GM21786 (cell line): ENCODE measurements around the gene DIS3L2.
A peak's percentile ranks its signal among the peaks of the same experiment; 100 is the strongest.

ENCODE experiments used
- ATAC-seq: cut with Tn5 transposase; IDR thresholded peaks from one replicate; pipeline ENCODE4 v1.9.1; 2021; ENCODE audit not compliant: unreplicated experiment

Gene DIS3L2

GRCh38 chr2:231961349-231962166 lies at the start of gene DIS3L2:
TSS of gene DIS3L2 (plus strand) at chr2:231961713. CDS start at chr2:232014928, 53,215 bp downstream.
- peak; percentile 95 for ATAC-seq

- ATAC-seq, result no peak
Observed at GRCh38 chr2:231914077-231914690, 47.3 kb upstream of the DIS3L2 start.

- ATAC-seq, result no peak
Observed at GRCh38 chr2:231917280-231918066, 44.0 kb upstream of the DIS3L2 start.

GRCh38 chr2:231918501-231919330 lies 42.8 kb upstream of the DIS3L2 start:
- ATAC-seq, result no peak

GRCh38 chr2:231919341-231920035 lies 42.0 kb upstream of the DIS3L2 start:
- no peak for ATAC-seq

GRCh38 chr2:231920366-231920765 lies 41.1 kb upstream of the DIS3L2 start:
- no peak for ATAC-seq

- no peak for ATAC-seq
Observed at GRCh38 chr2:231920795-231921194, 40.7 kb upstream of the DIS3L2 start.

- no peak for ATAC-seq
Observed at GRCh38 chr2:231922311-231923009, 39.1 kb upstream of the DIS3L2 start.

- ATAC-seq, result no peak
Observed at GRCh38 chr2:231923010-231923344, 38.5 kb upstream of the DIS3L2 start.

GRCh38 chr2:231923951-231924888 lies 37.3 kb upstream of the DIS3L2 start:
- ATAC-seq, result no peak

GRCh38 chr2:231924889-231925275 lies 36.6 kb upstream of the DIS3L2 start:
- no peak for ATAC-seq

- ATAC-seq, result no peak
Observed at GRCh38 chr2:231925303-231926179, 36.0 kb upstream of the DIS3L2 start.

GRCh38 chr2:231926180-231926741 lies 35.3 kb upstream of the DIS3L2 start, which contains the start of gene NPPC:
TSS of gene NPPC (minus strand) at chr2:231926396. CDS start at chr2:231926249, 147 bp downstream.
- ATAC-seq, result no peak

- no peak for ATAC-seq
Observed at GRCh38 chr2:231926761-231927565, 34.5 kb upstream of the DIS3L2 start.

GRCh38 chr2:231927566-231927890 lies 34.0 kb upstream of the DIS3L2 start:
- ATAC-seq, result no peak

GRCh38 chr2:231928481-231928880 lies 33.0 kb upstream of the DIS3L2 start:
- ATAC-seq, result no peak
